ENCODE data around the gene POR. TPM values are rescaled to one million over a fixed set of nuclear protein-coding genes. Genes with fewer than 3 reads are reported as not detected.
A peak's percentile ranks its signal among the peaks of the same experiment; 100 is the strongest.

POR gene
- total and polyA plus RNA-seq, 2 of the 13 experiments (the other 11 are each of a cell fraction or from before 2014, with no cell fraction given): 145 to 266 TPM

DNA sequence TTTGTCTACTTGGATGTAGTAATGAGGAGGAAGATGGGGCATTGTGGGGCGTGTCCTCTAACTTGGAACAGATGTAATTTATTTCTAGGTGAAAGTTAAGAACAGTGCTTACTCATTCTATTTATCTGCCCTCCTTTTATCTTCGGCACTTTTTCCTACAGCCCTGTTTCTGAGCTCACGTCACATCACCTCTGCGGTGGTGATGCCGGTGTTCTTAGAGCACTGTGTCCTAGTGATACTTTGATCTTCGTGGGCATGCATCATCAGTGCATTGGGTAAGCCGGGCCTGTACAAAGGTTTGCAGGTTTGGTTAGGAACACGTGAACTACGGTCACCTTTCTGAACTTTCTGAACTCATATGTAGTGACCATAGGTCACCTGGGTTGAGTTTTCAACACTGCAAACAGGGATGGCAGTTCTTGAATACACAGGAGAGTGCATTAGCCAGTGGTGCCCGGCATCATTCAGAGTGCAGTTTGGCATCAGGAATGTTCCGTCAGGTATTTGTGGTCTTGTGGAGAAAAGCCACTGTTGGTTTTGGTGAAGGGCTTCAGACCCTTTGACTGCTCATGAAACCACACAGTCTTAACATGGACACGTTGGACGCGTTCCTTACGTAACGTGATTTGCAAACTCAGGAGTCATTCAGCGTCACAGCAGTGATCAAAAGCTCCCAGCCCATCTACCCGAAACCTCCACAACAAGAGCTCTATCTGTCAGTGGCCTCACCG is 5.6 kb downstream of the POR start (continued):
- TF ChIP-seq, protein P1, sequence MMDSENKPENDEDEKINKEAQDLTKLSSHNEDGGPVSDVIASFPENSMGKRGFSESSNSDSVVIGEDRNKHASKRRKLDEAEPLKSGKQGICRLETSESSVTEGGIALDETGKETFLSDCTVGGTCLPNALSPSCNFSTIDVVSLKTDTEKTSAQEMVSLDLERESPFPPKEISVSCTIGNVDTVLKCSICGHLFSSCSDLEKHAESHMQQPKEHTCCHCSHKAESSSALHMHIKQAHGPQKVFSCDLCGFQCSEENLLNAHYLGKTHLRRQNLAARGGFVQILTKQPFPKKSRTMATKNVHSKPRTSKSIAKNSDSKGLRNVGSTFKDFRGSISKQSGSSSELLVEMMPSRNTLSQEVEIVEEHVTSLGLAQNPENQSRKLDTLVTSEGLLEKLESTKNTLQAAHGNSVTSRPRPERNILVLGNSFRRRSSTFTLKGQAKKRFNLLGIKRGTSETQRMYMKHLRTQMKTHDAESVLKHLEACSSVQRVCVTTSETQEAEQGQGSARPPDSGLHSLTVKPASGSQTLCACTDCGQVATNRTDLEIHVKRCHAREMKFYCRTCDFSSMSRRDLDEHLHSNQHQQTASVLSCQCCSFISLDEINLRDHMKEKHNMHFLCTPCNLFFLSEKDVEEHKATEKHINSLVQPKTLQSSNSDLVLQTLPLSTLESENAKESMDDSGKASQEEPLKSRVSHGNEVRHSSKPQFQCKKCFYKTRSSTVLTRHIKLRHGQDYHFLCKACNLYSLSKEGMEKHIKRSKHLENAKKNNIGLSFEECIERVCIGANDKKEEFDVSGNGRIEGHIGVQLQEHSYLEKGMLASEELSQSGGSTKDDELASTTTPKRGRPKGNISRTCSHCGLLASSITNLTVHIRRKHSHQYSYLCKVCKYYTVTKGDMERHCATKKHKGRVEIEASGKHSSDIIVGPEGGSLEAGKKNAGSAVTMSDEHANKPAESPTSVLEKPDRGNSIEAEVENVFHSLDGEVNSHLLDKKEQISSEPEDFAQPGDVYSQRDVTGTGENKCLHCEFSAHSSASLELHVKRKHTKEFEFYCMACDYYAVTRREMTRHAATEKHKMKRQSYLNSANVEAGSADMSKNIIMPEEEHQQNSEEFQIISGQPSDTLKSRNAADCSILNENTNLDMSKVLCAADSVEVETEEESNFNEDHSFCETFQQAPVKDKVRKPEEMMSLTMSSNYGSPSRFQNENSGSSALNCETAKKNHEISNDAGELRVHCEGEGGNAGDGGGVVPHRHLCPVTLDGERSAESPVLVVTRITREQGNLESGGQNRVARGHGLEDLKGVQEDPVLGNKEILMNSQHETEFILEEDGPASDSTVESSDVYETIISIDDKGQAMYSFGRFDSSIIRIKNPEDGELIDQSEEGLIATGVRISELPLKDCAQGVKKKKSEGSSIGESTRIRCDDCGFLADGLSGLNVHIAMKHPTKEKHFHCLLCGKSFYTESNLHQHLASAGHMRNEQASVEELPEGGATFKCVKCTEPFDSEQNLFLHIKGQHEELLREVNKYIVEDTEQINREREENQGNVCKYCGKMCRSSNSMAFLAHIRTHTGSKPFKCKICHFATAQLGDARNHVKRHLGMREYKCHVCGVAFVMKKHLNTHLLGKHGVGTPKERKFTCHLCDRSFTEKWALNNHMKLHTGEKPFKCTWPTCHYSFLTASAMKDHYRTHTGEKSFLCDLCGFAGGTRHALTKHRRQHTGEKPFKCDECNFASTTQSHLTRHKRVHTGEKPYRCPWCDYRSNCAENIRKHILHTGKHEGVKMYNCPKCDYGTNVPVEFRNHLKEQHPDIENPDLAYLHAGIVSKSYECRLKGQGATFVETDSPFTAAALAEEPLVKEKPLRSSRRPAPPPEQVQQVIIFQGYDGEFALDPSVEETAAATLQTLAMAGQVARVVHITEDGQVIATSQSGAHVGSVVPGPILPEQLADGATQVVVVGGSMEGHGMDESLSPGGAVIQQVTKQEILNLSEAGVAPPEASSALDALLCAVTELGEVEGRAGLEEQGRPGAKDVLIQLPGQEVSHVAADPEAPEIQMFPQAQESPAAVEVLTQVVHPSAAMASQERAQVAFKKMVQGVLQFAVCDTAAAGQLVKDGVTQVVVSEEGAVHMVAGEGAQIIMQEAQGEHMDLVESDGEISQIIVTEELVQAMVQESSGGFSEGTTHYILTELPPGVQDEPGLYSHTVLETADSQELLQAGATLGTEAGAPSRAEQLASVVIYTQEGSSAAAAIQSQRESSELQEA (CRISPR knock-in tag; IDR thresholded peaks at IDR 0.05; ENCODE audit: not compliant biosample characterization): no peak
- TF ChIP-seq NKX3-1 (CRISPR knock-in tag; IDR thresholded peaks at IDR 0.05): no peak
- 0 out of 2 replicates have a peak, but pooled peaks have one; percentile 60 for TF ChIP-seq ZFP37 (CRISPR knock-in tag; IDR thresholded peaks at IDR 0.05; ENCODE audit: borderline replicate concordance)
- TF ChIP-seq GABPB1 (CRISPR knock-in tag; IDR thresholded peaks at IDR 0.05): peak; percentile 54; the same call in 1 of the 2 replicates
- TF ChIP-seq HDAC1 (CRISPR knock-in tag; IDR thresholded peaks at IDR 0.05): peak; percentile 97
- no peak for TF ChIP-seq ATRX (CRISPR knock-in tag; IDR thresholded peaks at IDR 0.05; ENCODE audit: borderline replicate concordance)
- TF ChIP-seq THYN1 (CRISPR knock-in tag; IDR thresholded peaks at IDR 0.05; ENCODE audit: borderline replicate concordance, low read depth): no peak; the same call in 1 of the 2 replicates
- TF ChIP-seq YY1 (IDR thresholded peaks at IDR 0.05; ENCODE audit: insufficient read depth, insufficient replicate concordance, low read depth, low read length): no peak
- TF ChIP-seq JUND (CRISPR knock-in tag; IDR thresholded peaks at IDR 0.05): peak; percentile 77
- TF ChIP-seq, protein P2, sequence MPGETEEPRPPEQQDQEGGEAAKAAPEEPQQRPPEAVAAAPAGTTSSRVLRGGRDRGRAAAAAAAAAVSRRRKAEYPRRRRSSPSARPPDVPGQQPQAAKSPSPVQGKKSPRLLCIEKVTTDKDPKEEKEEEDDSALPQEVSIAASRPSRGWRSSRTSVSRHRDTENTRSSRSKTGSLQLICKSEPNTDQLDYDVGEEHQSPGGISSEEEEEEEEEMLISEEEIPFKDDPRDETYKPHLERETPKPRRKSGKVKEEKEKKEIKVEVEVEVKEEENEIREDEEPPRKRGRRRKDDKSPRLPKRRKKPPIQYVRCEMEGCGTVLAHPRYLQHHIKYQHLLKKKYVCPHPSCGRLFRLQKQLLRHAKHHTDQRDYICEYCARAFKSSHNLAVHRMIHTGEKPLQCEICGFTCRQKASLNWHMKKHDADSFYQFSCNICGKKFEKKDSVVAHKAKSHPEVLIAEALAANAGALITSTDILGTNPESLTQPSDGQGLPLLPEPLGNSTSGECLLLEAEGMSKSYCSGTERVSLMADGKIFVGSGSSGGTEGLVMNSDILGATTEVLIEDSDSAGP (CRISPR knock-in tag; IDR thresholded peaks at IDR 0.05; ENCODE audit: borderline replicate concordance): peak; percentile 40
- TF ChIP-seq, protein P3, sequence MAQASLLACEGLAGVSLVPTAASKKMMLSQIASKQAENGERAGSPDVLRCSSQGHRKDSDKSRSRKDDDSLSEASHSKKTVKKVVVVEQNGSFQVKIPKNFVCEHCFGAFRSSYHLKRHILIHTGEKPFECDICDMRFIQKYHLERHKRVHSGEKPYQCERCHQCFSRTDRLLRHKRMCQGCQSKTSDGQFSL (CRISPR knock-in tag; IDR thresholded peaks at IDR 0.05): no peak
- TF ChIP-seq NR2F1 (CRISPR knock-in tag; IDR thresholded peaks at IDR 0.05): peak; percentile 96 to 99
- no peak for TF ChIP-seq HNRNPH1 (optimal IDR thresholded peaks at IDR 0.05; ENCODE audit: low read depth, low read length)
- peak; percentile 89 for TF ChIP-seq KDM6A (CRISPR knock-in tag; IDR thresholded peaks at IDR 0.05; ENCODE audit: low read depth)
- TF ChIP-seq ETV6 (CRISPR knock-in tag; conservative IDR thresholded peaks at IDR 0.05): no peak
- TF ChIP-seq, protein P4, sequence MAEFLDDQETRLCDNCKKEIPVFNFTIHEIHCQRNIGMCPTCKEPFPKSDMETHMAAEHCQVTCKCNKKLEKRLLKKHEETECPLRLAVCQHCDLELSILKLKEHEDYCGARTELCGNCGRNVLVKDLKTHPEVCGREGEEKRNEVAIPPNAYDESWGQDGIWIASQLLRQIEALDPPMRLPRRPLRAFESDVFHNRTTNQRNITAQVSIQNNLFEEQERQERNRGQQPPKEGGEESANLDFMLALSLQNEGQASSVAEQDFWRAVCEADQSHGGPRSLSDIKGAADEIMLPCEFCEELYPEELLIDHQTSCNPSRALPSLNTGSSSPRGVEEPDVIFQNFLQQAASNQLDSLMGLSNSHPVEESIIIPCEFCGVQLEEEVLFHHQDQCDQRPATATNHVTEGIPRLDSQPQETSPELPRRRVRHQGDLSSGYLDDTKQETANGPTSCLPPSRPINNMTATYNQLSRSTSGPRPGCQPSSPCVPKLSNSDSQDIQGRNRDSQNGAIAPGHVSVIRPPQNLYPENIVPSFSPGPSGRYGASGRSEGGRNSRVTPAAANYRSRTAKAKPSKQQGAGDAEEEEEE (CRISPR knock-in tag; IDR thresholded peaks at IDR 0.05; ENCODE audit: borderline replicate concordance): no peak
